K562 (cell line): ENCODE data around the gene GNAZ. TPM values are rescaled to one million over a fixed set of nuclear protein-coding genes. Genes with fewer than 3 reads are reported as not detected.

Experiments
- ATAC-seq: fragments of 200-7000 bp; cut with Tn5 transposase; 3 replicates; pipeline ENCODE4 v1.9.1; 2020; ENCODE audit warnings: moderate library complexity
- BruUV-seq: library from RNA; stranded (reverse); fragments of 400-500 nt; replicated peaks from 2 replicates; lab custom pipeline; 2021; lab: Mats Ljungman, UMichigan
- CTCF ChIA-PET: fragments of 300-600 bp; formaldehyde crosslinking; extraction: SDS; loops from one replicate; lab custom pipeline; 2021; ENCODE audit warnings: low intra/inter-chr PET ratio; lab: Yijun Ruan, JAX
- POLR2A ChIA-PET: fragments of 300-600, 350-650 bp; sonication (Branson Sonifier 250); formaldehyde crosslinking; extraction: SDS; loops from one replicate; lab custom pipeline; 2021; ENCODE audit warnings: antibody characterized with exemption, inconsistent platforms; lab: Yijun Ruan, JAX
- DNase-seq, 4 experiments: peaks; one replicate each; pipeline versions ENCODE4 v3.0.0 to v3.0.0-alpha.2; 2011 to 2018; ENCODE audit warnings: low spot score in 3 of 4, mixed read lengths in 3 of 4; ENCODE audit errors: extremely low read depth in 1 of 4
- FAIRE-seq: peaks from 2 replicates; lab custom pipeline; 2011; peaks lifted over from hg19 to GRCh38; lab: Jason Lieb, UNC
- H2AFZ ChIP-seq: 2 replicates; pipeline ENCODE4 v1.6.0; 2011; ENCODE audit warnings: low read depth, low read length, control low read depth, inconsistent platforms
- H3K27ac ChIP-seq: fragments of 200-600 bp; 3 replicates; pipeline ENCODE4 v1.8.0; 2011; ENCODE audit warnings: low read depth, mild to moderate bottlenecking, control low read depth, inconsistent platforms, low read length, moderate library complexity, mixed read lengths; ENCODE audit errors: extremely low read depth
- H3K27me3 ChIP-seq, 2 experiments: fragments of 300-600 bp in 1 of 2; 2 replicates in 1 of 2; 3 replicates in 1 of 2; pipeline versions ENCODE4 v1.6.0 to v1.8.0; 2011; ENCODE audit warnings: inconsistent platforms in 2 of 2, low read length in 2 of 2, mild to moderate bottlenecking in 1 of 2, mixed read lengths in 1 of 2, moderate library complexity in 1 of 2; ENCODE audit not compliant: control insufficient read depth in 2 of 2, insufficient read depth in 2 of 2
- H3K36me3 ChIP-seq: fragments of 300-600 bp; 3 replicates; pipeline ENCODE4 v1.8.0; 2011; ENCODE audit warnings: mild to moderate bottlenecking, low read length, inconsistent platforms; ENCODE audit not compliant: control insufficient read depth, insufficient read depth
- H3K4me1 ChIP-seq, 2 experiments: fragments of 200-600 bp in 1 of 2; replicated peaks in 1 of 2; 2 replicates in 1 of 2; 3 replicates in 1 of 2; pipeline versions ENCODE4 v1.5.1 to v1.8.0; 2011; ENCODE audit warnings: inconsistent platforms in 2 of 2, low read length in 2 of 2, mild to moderate bottlenecking in 1 of 2, mixed read lengths in 1 of 2, moderate library complexity in 1 of 2; ENCODE audit not compliant: control insufficient read depth in 2 of 2, insufficient read depth in 2 of 2
- H3K4me2 ChIP-seq: 2 replicates; pipeline ENCODE4 v1.6.1; 2011; ENCODE audit warnings: low read length, control low read depth, inconsistent platforms, mixed read lengths; ENCODE audit not compliant: insufficient read depth
- H3K4me3 ChIP-seq: fragments of 200-600 bp; sonication (generic), shearing (Covaris generic); 2 replicates; pipeline ENCODE4 v1.5.1; 2016; ENCODE audit warnings: control low read depth, inconsistent platforms
- H3K79me2 ChIP-seq: fragments of 200-600 bp; 3 replicates; pipeline ENCODE4 v1.8.0; 2011; ENCODE audit warnings: low read length, inconsistent platforms; ENCODE audit not compliant: control insufficient read depth, insufficient read depth
- H3K9ac ChIP-seq, 2 experiments: 2 replicates each; pipeline versions ENCODE4 v1.6.0 to v1.6.1; 2011; ENCODE audit warnings: low read depth in 2 of 2, low read length in 2 of 2, control low read depth in 1 of 2, inconsistent platforms in 1 of 2, mild to moderate bottlenecking in 1 of 2, mixed read lengths in 1 of 2; ENCODE audit not compliant: insufficient read depth in 1 of 2
- H3K9me1 ChIP-seq: one replicate; pipeline ENCODE4 v1.6.0; 2011; ENCODE audit warnings: inconsistent platforms, mild to moderate bottlenecking, low read length, moderate library complexity; ENCODE audit not compliant: control insufficient read depth, insufficient read depth
- H3K9me3 ChIP-seq: replicated peaks from 2 replicates; pipeline ENCODE4 v1.5.1; 2011; ENCODE audit warnings: low read depth, low read length, inconsistent platforms; ENCODE audit not compliant: control insufficient read depth, insufficient read depth
- H4K20me1 ChIP-seq: replicated peaks from 2 replicates; pipeline ENCODE4 v1.6.1; 2011; ENCODE audit warnings: low read length, inconsistent platforms, mixed read lengths; ENCODE audit not compliant: control insufficient read depth, insufficient read depth
- ARHGAP35 ChIP-seq: fragments of 450-650 bp; IDR thresholded peaks from 2 replicates; pipeline ENCODE4 v1.6.1; 2018; ENCODE audit not compliant: partially characterized antibody
- BHLHE40 ChIP-seq: IDR thresholded peaks from 2 replicates; pipeline ENCODE4 v1.6.1; 2011; ENCODE audit warnings: low read length, improper control_type of control experiment
- CREB1 ChIP-seq, 2 experiments: sonication (generic) in 1 of 2; formaldehyde crosslinking in 1 of 2; IDR thresholded peaks; 2 replicates each; pipeline versions ENCODE4 v1.6.1 to v1.8.0; 2012 to 2022; ENCODE audit warnings: inconsistent platforms in 1 of 2, mild to moderate bottlenecking in 1 of 2, missing genetic modification reagents in 1 of 2, moderate library complexity in 1 of 2
- FOXM1 ChIP-seq, 2 experiments: fragments of 450-650 bp in 1 of 2; sonication (generic) in 1 of 2; formaldehyde crosslinking in 1 of 2; IDR thresholded peaks; 2 replicates each; pipeline versions ENCODE4 v1.6.1 to v1.9.0; 2017 to 2022; ENCODE audit warnings: low read depth in 2 of 2, mild to moderate bottlenecking in 2 of 2, missing genetic modification reagents in 1 of 2, moderate library complexity in 1 of 2
- HEY1 ChIP-seq: fragments of 250-450 bp; sonication (Bioruptor Pico); IDR thresholded peaks from 2 replicates; pipeline ENCODE4 v1.5.0; 2020; ENCODE audit warnings: mild to moderate bottlenecking, moderate library complexity, borderline replicate concordance
- JUND ChIP-seq, 2 experiments: IDR thresholded peaks; 2 replicates in 1 of 2; 3 replicates in 1 of 2; pipeline ENCODE4 v1.6.1; 2011; ENCODE audit warnings: borderline replicate concordance in 2 of 2, low read depth in 2 of 2, low read length in 2 of 2, improper control_type of control experiment in 1 of 2, missing biosample characterization in 1 of 2, missing genetic modification characterization in 1 of 2, missing genetic modification reagents in 1 of 2
- MTA2 ChIP-seq: fragments of 450-650 bp; IDR thresholded peaks from 2 replicates; pipeline ENCODE4 v1.6.1; 2016; ENCODE audit warnings: low read depth
- NELFE ChIP-seq: IDR thresholded peaks from 2 replicates; pipeline ENCODE4 v1.6.1; 2011; ENCODE audit warnings: mild to moderate bottlenecking; ENCODE audit not compliant: insufficient read depth, insufficient read length
- TAF1 ChIP-seq: IDR thresholded peaks from 2 replicates; pipeline ENCODE4 v1.6.1; 2011; ENCODE audit warnings: mild to moderate bottlenecking, low read length, moderate library complexity; ENCODE audit not compliant: insufficient read depth, control insufficient read depth, severe bottlenecking; ENCODE audit errors: extremely low read depth
- XRCC5 ChIP-seq: fragments of 200-400 bp; formaldehyde crosslinking; IDR thresholded peaks from 2 replicates; pipeline ENCODE4 v1.6.1; 2017; ENCODE audit warnings: low read depth, mild to moderate bottlenecking, low read length
- ZNF384 ChIP-seq: IDR thresholded peaks from 2 replicates; pipeline ENCODE4 v1.6.1; 2012; ENCODE audit warnings: low read depth, low read length, improper control_type of control experiment
- WGBS: fragments of 100-300 bp; shearing (Covaris generic); methylation state at CpG from one replicate; pipeline ENCODE4 v1.1.6; 2016; ENCODE audit warnings: low coverage, mixed read lengths; ENCODE audit not compliant: insufficient coverage; ENCODE audit errors: missing lambda C conversion rate; 5-methylcytosine and 5-hydroxymethylcytosine counted together
- in situ Hi-C: fragments of 300-500 bp; cut with MboI; formaldehyde crosslinking; loops from 4 replicates; pipeline ENCODE4 v1.15.0; 2018; ENCODE audit warnings: inconsistent platforms, mixed read lengths
- intact Hi-C: fragments of 100-400 bp; cut with micrococcal nuclease; formaldehyde crosslinking; loops from 2 replicates; pipeline ENCODE4 v1.14.2; 2022
- polyA plus RNA-seq, 8 experiments: library from polyadenylated mRNA; depleted of rRNA in 4 of 8; stranded (reverse) in 5 of 8; unstranded in 3 of 8; fragments of >200 nt; fragmentation: Nextera tagmentation in 2 of 8; fragmentation: Illumina TruSeq in 1 of 8; extraction: Ambion mirVana in 2 of 8; extraction: Trizol in 1 of 8; gene quantifications; 2 replicates each; pipeline versions ENCODE4 v1.2.1 to v1.2.3, GENCODE V29; 2011 to 2014; ENCODE audit warnings: inconsistent platforms in 1 of 8, missing spikeins in 1 of 8
- total RNA-seq, 7 experiments: library from RNA; depleted of rRNA in 6 of 7; stranded (reverse); fragments of >200 nt in 6 of 7; fragmentation: Illumina TruSeq in 2 of 7; extraction: Trizol in 2 of 7; gene quantifications; 2 replicates each; pipeline versions ENCODE4 v1.2.1 to v1.2.3, GENCODE V29; 2011 to 2021; ENCODE audit warnings: low replicate concordance in 1 of 7
- TF ChIP-seq, protein P1 (sequence below), 2 experiments: IDR thresholded peaks; 2 replicates each; pipeline ENCODE4 v1.6.1; 2012; ENCODE audit warnings: improper control_type of control experiment in 2 of 2, low read depth in 2 of 2, low read length in 2 of 2, borderline replicate concordance in 1 of 2
- TF ChIP-seq, protein P2 (sequence below): IDR thresholded peaks from 2 replicates; pipeline ENCODE4 v1.6.1; 2016; ENCODE audit warnings: missing genetic modification characterization, missing compliant biosample characterization
- TF ChIP-seq, protein P3 (sequence below), 2 experiments: fragments of 200-800 bp in 1 of 2; sonication (Bioruptor generic) in 1 of 2; sonication (generic) in 1 of 2; formaldehyde crosslinking in 1 of 2; IDR thresholded peaks in 1 of 2; conservative IDR thresholded peaks in 1 of 2; 2 replicates each; pipeline versions ENCODE4 v1.5.0 to v1.6.1; 2016 to 2020; ENCODE audit warnings: missing compliant biosample characterization in 1 of 2, missing genetic modification characterization in 1 of 2, missing genetic modification reagents in 1 of 2

Gene GNAZ
- total and polyA plus RNA-seq, 9 of the 15 experiments (the other 6 are each of a cell fraction or from before 2014, with no cell fraction given): 0.04 to 0.22 (median 0.13) TPM; not detected in 3

DNA sequence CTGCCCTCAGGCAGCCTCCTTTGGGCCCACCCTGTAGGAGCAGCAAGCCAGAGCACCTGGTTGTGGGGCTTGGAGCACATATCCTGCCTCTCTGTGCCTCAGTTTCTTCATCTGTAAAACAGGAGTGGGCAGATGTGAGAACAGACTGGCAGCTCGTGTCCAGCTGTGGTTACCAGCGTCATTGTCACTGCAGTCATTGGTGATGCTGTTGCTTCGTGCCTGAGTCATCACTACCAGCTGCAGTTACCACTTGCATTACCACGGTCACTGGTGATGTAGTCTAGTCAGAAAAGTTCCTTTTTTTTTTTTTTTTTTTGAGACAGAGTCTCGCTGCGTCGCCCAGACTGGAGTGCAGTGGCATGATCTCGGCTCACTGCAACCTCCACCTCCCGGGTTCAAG is 51.1 kb downstream of the GNAZ start:
- in situ Hi-C loops: no loop called here
- FAIRE-seq: no peak
- no peak for TF ChIP-seq HEY1 (CRISPR knock-in tag)
- no peak for TF ChIP-seq NELFE
- TF ChIP-seq, protein P1, sequence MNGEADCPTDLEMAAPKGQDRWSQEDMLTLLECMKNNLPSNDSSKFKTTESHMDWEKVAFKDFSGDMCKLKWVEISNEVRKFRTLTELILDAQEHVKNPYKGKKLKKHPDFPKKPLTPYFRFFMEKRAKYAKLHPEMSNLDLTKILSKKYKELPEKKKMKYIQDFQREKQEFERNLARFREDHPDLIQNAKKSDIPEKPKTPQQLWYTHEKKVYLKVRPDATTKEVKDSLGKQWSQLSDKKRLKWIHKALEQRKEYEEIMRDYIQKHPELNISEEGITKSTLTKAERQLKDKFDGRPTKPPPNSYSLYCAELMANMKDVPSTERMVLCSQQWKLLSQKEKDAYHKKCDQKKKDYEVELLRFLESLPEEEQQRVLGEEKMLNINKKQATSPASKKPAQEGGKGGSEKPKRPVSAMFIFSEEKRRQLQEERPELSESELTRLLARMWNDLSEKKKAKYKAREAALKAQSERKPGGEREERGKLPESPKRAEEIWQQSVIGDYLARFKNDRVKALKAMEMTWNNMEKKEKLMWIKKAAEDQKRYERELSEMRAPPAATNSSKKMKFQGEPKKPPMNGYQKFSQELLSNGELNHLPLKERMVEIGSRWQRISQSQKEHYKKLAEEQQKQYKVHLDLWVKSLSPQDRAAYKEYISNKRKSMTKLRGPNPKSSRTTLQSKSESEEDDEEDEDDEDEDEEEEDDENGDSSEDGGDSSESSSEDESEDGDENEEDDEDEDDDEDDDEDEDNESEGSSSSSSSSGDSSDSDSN (IDR thresholded peaks at IDR 0.05; ENCODE audit: borderline replicate concordance in 1 of 2, low read depth in 2 of 2, low read length in 2 of 2): 0 out of 4 replicates have a peak, but pooled peaks of 1 of the 2 experiments have one; percentile 39
- TF ChIP-seq, protein P2, sequence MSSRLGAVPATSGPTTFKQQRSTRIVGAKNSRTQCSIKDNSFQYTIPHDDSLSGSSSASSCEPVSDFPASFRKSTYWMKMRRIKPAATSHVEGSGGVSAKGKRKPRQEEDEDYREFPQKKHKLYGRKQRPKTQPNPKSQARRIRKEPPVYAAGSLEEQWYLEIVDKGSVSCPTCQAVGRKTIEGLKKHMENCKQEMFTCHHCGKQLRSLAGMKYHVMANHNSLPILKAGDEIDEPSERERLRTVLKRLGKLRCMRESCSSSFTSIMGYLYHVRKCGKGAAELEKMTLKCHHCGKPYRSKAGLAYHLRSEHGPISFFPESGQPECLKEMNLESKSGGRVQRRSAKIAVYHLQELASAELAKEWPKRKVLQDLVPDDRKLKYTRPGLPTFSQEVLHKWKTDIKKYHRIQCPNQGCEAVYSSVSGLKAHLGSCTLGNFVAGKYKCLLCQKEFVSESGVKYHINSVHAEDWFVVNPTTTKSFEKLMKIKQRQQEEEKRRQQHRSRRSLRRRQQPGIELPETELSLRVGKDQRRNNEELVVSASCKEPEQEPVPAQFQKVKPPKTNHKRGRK: no peak
- TF ChIP-seq JUND (IDR thresholded peaks at IDR 0.05; ENCODE audit: borderline replicate concordance, low read depth, low read length): 0 out of 2 replicates have a peak, but pooled peaks have one; percentile 19
- TF ChIP-seq JUND (tag; IDR thresholded peaks at IDR 0.05; ENCODE audit: borderline replicate concordance, low read depth, low read length): no peak
- no peak for TF ChIP-seq ARHGAP35
- TF ChIP-seq FOXM1 (IDR thresholded peaks at IDR 0.05; ENCODE audit: low read depth): no peak
- TF ChIP-seq FOXM1 (CRISPR knock-in tag; IDR thresholded peaks at IDR 0.05; ENCODE audit: low read depth): no peak
- TF ChIP-seq XRCC5: no peak
- TF ChIP-seq, protein P3, sequence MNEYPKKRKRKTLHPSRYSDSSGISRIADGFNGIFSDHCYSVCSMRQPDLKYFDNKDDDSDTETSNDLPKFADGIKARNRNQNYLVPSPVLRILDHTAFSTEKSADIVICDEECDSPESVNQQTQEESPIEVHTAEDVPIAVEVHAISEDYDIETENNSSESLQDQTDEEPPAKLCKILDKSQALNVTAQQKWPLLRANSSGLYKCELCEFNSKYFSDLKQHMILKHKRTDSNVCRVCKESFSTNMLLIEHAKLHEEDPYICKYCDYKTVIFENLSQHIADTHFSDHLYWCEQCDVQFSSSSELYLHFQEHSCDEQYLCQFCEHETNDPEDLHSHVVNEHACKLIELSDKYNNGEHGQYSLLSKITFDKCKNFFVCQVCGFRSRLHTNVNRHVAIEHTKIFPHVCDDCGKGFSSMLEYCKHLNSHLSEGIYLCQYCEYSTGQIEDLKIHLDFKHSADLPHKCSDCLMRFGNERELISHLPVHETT (CRISPR knock-in tag; conservative IDR thresholded peaks at IDR 0.05 in 1 of 2, IDR thresholded peaks at IDR 0.05 in 1 of 2): no peak
- no peak for TF ChIP-seq TAF1
- peak; percentile 67; the same call in 1 of the 2 replicates for TF ChIP-seq CREB1 (IDR thresholded peaks at IDR 0.05)
- no peak for TF ChIP-seq CREB1 (CRISPR knock-in tag; IDR thresholded peaks at IDR 0.05)
- TF ChIP-seq MTA2: no peak
- 0 out of 2 replicates have a peak, but pooled peaks have one; percentile 7 for TF ChIP-seq BHLHE40
- peak; percentile 75 for TF ChIP-seq ZNF384

More for the DNA sequence above, 51.1 kb downstream of the GNAZ start:
- no peak overlapping the region for H3K9ac ChIP-seq
- H3K4me2 ChIP-seq: no peak overlapping the region
- ChIA-PET POLR2A (interaction anchor here (0.6 to 19.0 kb wide), 22 partner anchors 8 to 625 kb away, joined by 3 to 414 read pairs (median 4); partner anchors contain the start of gene RAB36), CTCF (interaction anchor here (0.8 kb wide), 1 partner anchor 166 kb away, joined by 3 read pairs; no protein-coding TSS in a partner anchor)
- ATAC-seq (no peak), DNase-seq (peak in 2 of 4 experiments; percentile 62 to 63)
- H3K9me3 ChIP-seq: no peaks in the 10 kb centered on the region
- peaks cover 76% of the 10 kb centered on the region for H4K20me1 ChIP-seq
- no peak overlapping the region for H3K4me3 ChIP-seq
- BruUV-seq: no TSS peak
- no peak overlapping the region for H2AFZ ChIP-seq
- under 1% methylated on average over 9 of the region's 9 CpGs for WGBS
- H3K27me3 ChIP-seq: peaks cover 53 to 95% of the 10 kb centered on the region in 2 experiments
- H3K9me1 ChIP-seq: peaks cover 26% of the 10 kb centered on the region
- H3K79me2 ChIP-seq: no peaks in the 10 kb centered on the region
- H3K4me1 ChIP-seq: peaks cover 9 to 23% of the 10 kb centered on the region in 2 experiments; a peak in 4 of 5 replicates
- H3K27ac ChIP-seq: no peak overlapping the region
- intact Hi-C loops: loop anchor here (5.0 to 10.0 kb wide), 2 partner anchors 399 to 657 kb away; no protein-coding TSS in a partner anchor
- H3K36me3 ChIP-seq: no peaks in the 10 kb centered on the region
